ENCODE results near the gene PF4V1. TPM values are rescaled to one million over a fixed set of nuclear protein-coding genes. Genes with fewer than 3 reads are reported as not detected.

The PF4V1 gene
- total RNA-seq, 4 donors from 2014 or later = not detected

DNA sequence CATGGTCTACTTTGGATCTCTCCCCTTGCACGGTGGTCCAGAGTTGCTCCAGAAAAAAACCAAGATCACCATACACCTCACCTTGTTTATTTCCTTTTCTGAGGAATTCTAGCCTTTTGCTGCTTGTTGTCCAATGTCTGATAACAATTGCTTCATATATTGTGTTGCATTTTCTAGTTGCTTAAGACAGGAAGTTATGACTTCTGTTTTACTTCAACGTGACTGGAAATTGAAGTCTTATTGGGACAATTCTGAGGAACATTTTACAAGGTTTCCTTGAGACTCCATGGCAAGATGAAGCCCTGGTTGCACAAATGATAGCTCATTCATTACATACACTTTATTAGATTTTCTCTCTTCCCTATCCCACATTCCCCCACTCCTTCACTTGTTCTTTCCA, 21.3 kb downstream of the PF4V1 start:
- TF ChIP-seq, protein P1, sequence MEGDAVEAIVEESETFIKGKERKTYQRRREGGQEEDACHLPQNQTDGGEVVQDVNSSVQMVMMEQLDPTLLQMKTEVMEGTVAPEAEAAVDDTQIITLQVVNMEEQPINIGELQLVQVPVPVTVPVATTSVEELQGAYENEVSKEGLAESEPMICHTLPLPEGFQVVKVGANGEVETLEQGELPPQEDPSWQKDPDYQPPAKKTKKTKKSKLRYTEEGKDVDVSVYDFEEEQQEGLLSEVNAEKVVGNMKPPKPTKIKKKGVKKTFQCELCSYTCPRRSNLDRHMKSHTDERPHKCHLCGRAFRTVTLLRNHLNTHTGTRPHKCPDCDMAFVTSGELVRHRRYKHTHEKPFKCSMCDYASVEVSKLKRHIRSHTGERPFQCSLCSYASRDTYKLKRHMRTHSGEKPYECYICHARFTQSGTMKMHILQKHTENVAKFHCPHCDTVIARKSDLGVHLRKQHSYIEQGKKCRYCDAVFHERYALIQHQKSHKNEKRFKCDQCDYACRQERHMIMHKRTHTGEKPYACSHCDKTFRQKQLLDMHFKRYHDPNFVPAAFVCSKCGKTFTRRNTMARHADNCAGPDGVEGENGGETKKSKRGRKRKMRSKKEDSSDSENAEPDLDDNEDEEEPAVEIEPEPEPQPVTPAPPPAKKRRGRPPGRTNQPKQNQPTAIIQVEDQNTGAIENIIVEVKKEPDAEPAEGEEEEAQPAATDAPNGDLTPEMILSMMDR (IDR thresholded peaks at IDR 0.05) = no peak
- DNase-seq (ENCODE audit: low spot score) = no peak
- no peak for ATAC-seq (ENCODE audit: low FRiP score)

DNA sequence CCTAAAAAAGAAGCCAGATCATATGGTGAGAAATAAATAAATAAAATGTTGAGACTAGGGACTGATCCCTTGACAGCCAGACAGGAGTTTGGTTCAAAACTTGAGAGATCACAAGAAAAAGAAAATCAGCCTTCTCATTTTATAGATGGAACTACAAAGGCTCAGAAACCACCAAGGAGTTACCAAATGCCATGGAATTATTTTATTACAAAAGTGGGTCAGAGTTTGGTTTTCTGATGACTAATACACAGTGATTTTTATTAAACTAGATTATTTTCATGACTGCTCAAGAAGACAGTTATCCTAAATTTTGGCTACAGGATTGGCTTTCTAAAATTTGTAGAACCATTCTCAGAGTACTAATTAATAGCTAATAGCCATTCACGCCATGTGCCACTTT, 22.3 kb downstream of the PF4V1 start:
- ATAC-seq (ENCODE audit: low FRiP score) (no peak), DNase-seq (ENCODE audit: low spot score) (no peak)
- TF ChIP-seq, protein P1 (IDR thresholded peaks at IDR 0.05) = no peak

DNA sequence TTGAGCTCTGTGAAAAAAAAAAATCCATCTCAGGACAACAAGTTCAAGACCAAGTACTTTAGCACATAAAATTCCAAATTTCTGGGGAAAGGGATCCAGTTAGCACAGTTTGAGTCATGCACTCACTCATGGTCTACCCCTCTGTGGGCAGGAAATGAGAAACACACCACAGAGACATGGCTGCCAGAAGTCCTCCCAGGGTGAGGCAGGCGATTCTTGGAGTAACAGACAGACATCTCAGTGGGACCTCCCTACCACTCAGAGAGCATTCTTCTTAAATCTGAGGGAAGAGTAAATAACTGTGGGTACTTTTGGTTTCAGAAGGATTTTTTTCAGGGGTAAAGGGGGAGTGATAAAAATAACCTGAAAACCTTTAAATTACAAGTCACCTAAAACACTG, 30.2 kb downstream of the PF4V1 start:
- TF ChIP-seq, protein P1 (IDR thresholded peaks at IDR 0.05) = no peak
- DNase-seq (ENCODE audit: low spot score) (no peak), ATAC-seq (ENCODE audit: low FRiP score) (no peak)

DNA sequence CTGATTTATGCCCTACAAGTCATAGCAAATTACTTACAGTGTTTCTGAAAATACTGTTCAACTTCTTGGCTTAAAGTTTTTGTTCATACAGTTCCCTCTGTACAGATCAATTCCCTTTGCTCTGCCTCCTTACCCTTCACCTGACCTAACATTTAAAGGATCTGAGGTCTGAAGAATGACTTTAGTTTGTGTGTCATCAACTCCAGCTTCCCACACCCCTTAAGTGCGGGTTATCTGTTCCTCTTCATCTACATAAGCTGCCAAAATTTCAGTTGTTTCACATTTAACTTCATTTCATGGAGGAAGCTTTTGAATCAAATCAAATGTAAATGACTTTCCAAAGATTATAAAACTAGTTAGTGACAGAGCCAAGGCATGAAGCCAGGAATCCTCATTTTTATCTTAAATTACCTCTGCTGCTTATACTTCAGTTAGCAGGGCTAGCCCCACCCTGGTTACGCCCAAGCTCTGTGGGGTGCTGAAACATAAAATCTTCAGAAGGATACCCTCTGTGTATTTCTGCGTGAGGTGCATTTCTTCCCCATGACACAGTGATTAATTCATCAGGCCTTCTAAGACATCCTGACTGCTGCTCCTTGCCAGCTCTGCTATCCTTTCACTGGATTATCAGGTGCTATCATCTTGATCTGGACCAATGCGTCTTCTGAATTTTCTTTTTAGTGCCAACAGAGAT, 32.6 kb downstream of the PF4V1 start:
- DNase-seq (ENCODE audit: low spot score) = no peak
- ATAC-seq (ENCODE audit: low FRiP score) = peak; percentile 76
- TF ChIP-seq, protein P1 (IDR thresholded peaks at IDR 0.05) = no peak

DNA sequence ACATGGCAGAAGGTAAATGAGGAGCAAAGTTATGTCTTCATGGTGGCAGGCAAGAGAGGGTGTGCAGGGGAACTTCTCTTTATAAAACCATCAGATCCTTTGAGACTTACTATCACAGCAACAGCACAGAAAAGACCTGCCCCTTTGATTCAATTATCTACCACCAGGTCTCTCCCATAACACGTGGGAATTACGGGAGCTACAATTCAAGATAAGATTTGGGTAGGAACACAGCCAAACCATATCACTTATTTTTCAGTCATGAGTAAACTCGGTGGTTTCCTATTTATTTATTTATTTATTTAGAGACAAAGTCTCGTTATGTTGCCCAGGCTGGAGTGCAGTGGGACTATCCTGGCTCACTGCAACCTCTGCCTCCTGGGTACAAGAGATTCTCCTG, 38.2 kb downstream of the PF4V1 start:
- TF ChIP-seq, protein P1 (IDR thresholded peaks at IDR 0.05) = no peak
- DNase-seq (ENCODE audit: low spot score) = no peak
- no peak for ATAC-seq (ENCODE audit: low FRiP score)

DNA sequence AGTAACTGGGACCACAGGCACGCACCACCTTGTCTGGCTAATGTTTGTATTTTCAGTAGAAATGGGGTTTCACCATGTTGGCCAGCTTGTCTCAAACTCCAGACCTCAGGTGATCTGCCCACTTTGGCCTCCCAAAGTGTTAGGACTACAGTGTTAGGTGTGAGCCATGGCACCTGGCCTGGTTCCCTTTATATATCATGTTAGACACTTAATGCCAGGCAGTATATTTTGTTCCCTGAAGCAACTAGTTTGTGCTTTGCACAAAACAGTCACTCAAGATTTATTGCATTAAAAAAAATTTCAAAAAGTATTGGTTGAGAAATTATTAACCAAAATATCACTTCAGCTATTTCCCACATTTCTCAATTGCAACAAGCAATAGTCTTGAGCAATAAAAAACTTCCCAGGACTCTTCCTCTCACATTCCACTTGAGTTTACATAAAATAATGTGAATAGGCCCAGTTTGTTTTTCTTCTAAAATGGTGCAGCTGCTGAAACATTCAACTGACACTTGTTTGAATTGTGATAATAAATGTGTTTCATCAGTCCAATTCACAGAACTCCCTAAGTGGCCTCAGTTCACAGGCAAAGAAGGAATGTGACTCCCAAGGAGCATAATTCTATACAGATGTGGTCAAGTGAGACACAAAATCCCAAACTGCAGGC, 38.8 kb downstream of the PF4V1 start:
- TF ChIP-seq, protein P1 (IDR thresholded peaks at IDR 0.05) = no peak
- peak; percentile 75 for ATAC-seq (ENCODE audit: low FRiP score)
- no peak for DNase-seq (ENCODE audit: low spot score)

DNA sequence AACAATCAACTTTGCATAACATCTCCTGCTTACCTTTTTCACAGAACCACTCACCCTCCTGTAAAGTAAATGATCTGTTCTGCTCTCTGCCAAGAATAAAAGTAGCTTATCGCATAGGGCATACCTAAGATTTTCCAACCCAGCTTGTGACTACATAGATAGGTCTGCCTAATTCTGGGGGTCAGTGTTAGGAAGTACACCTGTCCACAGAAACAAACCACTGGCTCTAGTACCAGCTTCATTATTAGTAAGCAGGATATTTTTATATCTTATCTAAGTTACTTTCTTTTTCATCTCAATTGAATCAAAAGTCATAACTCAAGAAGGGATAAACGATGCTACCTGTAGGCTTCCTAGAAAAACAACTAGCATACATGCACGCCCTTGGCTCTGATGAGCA, 39.9 kb downstream of the PF4V1 start:
- TF ChIP-seq, protein P1 (IDR thresholded peaks at IDR 0.05) = no peak
- no peak for DNase-seq (ENCODE audit: low spot score)
- ATAC-seq (ENCODE audit: low FRiP score) = peak; percentile 13

Data from omental fat pad (tissue), 4 donors.